DMS153 treated with DMSO at 0.1 percent for 48 hours (cell line): ENCODE measurements around the gene CMTM7.

ENCODE experiments used
- DNase-seq: peaks from one replicate; lab custom pipeline; 2025; ENCODE audit not compliant: unreplicated experiment; lab: John Stamatoyannopoulos, UW

CMTM7 gene

GRCh38 chr3:32484436-32484835 is 92.8 kb downstream of the CMTM7 start:
- DNase-seq, result no peak

GRCh38 chr3:32487781-32488473 is 96.3 kb downstream of the CMTM7 start:
- DNase-seq, result no peak

- no peak for DNase-seq
These were observed 96.9 kb downstream of the CMTM7 start for GRCh38 chr3:32488474-32489008.

GRCh38 chr3:32492684-32493436 is 101.2 kb downstream of the CMTM7 start:
- DNase-seq, result no peak

- no peak for DNase-seq
These were observed 102.1 kb downstream of the CMTM7 start for GRCh38 chr3:32493437-32494414.

- no peak for DNase-seq
These were observed 103.4 kb downstream of the CMTM7 start for GRCh38 chr3:32495085-32495484.

GRCh38 chr3:32495609-32496008 is 104.0 kb downstream of the CMTM7 start:
- DNase-seq, result no peak

GRCh38 chr3:32498252-32498651 is 106.6 kb downstream of the CMTM7 start:
- DNase-seq, result no peak

GRCh38 chr3:32498992-32499391 is 107.3 kb downstream of the CMTM7 start:
- no peak for DNase-seq

GRCh38 chr3:32499585-32499984 is 107.9 kb downstream of the CMTM7 start:
- no peak for DNase-seq

GRCh38 chr3:32500231-32500630 is 108.6 kb downstream of the CMTM7 start:
- no peak for DNase-seq

- DNase-seq, result no peak
These were observed 109.5 kb downstream of the CMTM7 start for GRCh38 chr3:32500880-32501782.

GRCh38 chr3:32501783-32502117 is 110.1 kb downstream of the CMTM7 start:
- DNase-seq, result no peak

GRCh38 chr3:32502118-32502945 is 110.7 kb downstream of the CMTM7 start, which contains the start of gene CMTM6:
Gene CMTM6 (minus strand): TSS chr3:32502852. CDS start chr3:32502745, 107 bp downstream.
- peak; percentile 22 for DNase-seq

GRCh38 chr3:32502946-32503286 is 111.3 kb downstream of the CMTM7 start:
- DNase-seq, result no peak
